GM12801 (cell line): Measurements from ENCODE around the gene DDC.

ENCODE experiments used
- TF ChIP-seq, protein P1 (sequence below): IDR thresholded peaks from one replicate; pipeline ENCODE4 v1.5.1; 2011; ENCODE audit warnings: control low read depth; ENCODE audit not compliant: insufficient read length; ENCODE audit errors: extremely low read depth

Gene DDC

DNA sequence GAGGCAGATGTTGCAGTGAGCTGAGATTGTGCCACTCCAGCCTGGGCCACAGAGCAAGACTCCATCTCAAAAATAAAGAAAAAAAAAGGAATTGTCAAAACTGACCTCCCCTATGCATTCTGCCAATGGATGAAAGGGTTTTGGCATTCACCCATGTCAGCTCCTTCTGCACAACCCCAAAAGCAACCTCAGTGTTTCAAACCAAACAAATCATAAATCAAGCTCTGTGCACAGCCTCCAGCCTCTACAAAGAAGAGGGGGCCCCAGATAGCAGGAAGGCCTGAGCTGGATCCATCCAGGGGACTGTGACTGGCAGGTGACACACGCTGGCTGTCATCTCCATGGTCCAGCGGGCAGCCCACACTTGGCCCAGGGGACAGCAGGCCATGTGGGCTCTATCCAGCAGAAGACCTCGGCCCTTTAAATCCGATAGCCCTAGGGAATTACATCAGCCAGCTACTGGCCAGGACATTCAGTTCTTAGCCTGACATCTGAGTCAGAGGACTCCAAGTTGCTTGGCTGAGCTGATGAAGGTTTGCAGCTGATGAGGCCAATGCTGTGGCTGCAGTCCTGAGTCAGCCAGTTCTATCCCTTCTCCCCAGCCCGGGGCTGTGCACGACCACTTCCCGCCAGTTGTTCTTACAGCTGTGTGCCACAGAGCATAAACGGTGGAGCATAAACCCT lies 63.1 kb downstream of the DDC start:
- TF ChIP-seq, protein P1, sequence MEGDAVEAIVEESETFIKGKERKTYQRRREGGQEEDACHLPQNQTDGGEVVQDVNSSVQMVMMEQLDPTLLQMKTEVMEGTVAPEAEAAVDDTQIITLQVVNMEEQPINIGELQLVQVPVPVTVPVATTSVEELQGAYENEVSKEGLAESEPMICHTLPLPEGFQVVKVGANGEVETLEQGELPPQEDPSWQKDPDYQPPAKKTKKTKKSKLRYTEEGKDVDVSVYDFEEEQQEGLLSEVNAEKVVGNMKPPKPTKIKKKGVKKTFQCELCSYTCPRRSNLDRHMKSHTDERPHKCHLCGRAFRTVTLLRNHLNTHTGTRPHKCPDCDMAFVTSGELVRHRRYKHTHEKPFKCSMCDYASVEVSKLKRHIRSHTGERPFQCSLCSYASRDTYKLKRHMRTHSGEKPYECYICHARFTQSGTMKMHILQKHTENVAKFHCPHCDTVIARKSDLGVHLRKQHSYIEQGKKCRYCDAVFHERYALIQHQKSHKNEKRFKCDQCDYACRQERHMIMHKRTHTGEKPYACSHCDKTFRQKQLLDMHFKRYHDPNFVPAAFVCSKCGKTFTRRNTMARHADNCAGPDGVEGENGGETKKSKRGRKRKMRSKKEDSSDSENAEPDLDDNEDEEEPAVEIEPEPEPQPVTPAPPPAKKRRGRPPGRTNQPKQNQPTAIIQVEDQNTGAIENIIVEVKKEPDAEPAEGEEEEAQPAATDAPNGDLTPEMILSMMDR = no peak

DNA sequence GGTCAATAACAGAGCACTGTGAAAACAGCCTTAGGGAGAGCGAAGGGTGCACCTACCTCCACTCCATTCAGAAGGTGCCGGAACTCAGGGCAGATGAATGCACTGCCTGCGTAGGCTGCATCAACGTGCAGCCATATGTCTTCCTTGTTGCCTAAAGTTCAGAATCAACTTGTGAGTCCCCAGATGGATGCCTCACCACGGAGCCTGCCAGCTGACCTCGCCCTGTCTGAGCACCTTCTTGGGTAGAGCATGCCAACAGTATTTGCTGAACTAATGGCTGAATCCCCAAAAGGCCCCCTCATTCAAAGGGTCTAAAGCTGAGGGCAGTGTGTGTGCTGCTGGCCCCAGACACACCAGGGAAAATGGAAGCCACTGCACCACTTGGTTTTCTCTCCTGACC lies 66.1 kb downstream of the DDC start:
- TF ChIP-seq, protein P1 = no peak

DNA sequence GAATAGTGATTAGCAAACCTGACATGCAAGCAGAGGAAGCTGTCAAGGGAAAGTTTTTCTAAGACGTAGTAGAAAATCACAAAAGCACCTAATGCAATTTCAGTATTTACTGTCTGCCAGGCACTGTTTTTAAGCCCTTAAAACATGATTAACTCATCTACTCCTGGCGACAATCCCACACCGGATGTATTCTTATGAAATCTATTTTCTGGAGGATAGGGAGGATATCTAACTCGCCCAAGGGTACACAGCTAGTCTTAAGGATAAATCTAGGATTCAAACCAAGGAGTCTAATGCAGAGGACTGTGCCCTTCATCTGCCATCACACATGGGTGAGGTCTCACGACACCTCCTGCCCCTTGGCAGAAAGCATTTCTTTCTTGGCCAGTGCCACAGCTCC lies 67.2 kb downstream of the DDC start:
- TF ChIP-seq, protein P1 = no peak

DNA sequence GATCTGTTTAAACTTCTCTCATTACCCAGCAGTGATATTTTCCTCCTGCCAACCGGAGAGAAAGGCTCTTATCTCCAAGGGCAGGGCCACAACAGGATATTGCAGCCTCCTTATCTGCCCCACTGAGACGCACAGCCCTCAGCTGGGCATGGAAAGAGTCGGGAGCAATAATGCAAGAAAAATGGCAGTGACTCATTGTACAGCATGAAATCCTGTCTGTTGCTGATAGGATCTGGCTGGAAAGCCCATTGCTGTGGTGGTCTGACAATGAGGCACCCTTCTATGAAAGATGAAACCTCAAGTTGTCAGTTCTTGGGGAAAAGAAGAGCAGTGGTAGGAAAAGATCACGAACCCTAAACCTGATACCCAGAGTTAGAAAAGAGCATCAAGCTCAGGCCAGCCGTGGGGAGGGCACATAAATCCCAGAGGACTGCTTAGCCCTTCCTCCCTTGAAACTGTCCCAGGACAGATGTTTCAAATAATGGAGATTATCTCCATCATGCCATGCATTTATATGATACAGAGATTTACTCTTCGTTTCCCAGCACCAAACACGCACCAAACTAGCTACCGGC lies 68.0 kb downstream of the DDC start:
- TF ChIP-seq, protein P1 = no peak

DNA sequence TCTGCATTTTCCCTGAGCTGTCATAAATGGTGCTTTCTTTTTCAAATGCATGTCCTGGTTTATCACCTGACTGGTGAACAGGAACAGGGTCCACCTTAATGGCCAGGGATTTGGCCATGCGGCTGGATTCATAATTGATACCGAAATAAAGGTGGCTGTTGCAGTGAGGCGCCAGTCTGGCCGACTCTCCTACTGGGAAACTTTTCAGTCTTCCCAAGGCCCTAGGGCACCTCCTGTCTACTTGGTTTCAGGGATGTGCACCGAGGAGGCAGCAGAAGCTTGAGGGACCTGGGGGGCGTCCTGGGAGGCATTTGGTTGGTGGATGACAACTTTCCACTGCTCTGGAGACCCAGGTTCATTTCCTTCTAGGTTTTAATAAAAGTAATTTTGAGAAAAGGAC lies 68.6 kb downstream of the DDC start:
- TF ChIP-seq, protein P1 = no peak

DNA sequence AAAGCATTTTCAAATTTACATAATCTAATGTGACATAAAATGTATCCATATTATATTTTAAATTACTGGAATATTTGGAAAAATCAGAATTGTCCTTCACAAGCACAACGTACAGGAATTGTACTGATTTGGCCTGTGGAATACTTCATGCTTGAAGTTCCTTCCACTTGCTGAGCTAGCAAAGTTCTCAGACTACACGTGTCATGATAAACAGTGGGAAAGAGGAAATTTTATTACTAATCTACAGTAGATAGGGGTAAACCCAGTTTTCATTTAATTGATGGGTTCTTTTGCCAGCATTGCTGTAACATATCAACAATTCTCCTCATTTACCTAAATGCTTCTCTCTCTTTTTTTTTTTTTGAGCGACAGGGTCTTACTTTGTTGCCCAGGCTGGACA lies 69.5 kb downstream of the DDC start:
- TF ChIP-seq, protein P1 = no peak

DNA sequence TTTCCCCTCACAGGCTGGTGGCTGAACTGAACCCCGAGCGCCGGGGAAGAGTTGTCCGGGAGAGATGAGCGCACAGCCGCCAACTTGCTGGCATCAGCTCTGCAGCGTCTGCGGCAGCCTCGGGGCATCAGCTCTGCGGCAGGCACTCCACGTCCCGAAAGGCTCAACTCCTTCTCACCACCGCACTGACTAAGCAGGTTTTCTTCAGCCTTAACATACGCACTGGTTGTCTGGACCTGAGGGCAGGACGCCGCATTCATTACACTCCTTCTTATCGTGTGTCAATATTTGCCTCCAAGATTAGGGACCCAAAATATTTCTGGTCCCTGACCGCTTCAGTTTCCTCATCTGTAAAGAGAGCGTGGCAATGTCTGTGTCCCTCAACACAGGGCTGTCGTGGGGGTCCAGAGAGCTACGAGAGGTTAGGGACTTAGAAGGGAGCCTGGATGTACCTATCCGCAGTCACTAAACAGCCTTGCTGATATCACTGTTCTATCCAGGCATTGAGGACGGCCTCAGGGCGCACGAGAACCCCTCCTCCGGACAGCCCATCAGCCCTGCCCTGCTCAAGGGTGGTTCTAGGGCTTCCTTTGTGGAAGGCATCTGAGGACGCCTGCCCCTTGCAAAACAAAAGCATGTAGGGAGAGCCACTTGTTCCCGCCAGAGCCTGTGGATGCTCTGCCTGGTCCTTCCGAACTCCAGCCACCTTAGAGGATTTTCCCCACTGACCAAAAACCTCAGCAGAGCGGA lies 72.3 kb downstream of the DDC start:
- TF ChIP-seq, protein P1 = no peak
